GM21576 (cell line): Measurements from ENCODE around the gene TICRR.
"Not testable (repeated sequence)": the region's sequence is repeated elsewhere in the genome, so short reads cannot be mapped to it uniquely, and the experiment has no call there.

Experiments
- ATAC-seq: cut with Tn5 transposase; IDR thresholded peaks from one replicate; pipeline ENCODE4 v1.9.1; 2021; ENCODE audit warnings: mild to moderate bottlenecking, moderate library complexity; ENCODE audit not compliant: unreplicated experiment

TICRR gene, protein sequence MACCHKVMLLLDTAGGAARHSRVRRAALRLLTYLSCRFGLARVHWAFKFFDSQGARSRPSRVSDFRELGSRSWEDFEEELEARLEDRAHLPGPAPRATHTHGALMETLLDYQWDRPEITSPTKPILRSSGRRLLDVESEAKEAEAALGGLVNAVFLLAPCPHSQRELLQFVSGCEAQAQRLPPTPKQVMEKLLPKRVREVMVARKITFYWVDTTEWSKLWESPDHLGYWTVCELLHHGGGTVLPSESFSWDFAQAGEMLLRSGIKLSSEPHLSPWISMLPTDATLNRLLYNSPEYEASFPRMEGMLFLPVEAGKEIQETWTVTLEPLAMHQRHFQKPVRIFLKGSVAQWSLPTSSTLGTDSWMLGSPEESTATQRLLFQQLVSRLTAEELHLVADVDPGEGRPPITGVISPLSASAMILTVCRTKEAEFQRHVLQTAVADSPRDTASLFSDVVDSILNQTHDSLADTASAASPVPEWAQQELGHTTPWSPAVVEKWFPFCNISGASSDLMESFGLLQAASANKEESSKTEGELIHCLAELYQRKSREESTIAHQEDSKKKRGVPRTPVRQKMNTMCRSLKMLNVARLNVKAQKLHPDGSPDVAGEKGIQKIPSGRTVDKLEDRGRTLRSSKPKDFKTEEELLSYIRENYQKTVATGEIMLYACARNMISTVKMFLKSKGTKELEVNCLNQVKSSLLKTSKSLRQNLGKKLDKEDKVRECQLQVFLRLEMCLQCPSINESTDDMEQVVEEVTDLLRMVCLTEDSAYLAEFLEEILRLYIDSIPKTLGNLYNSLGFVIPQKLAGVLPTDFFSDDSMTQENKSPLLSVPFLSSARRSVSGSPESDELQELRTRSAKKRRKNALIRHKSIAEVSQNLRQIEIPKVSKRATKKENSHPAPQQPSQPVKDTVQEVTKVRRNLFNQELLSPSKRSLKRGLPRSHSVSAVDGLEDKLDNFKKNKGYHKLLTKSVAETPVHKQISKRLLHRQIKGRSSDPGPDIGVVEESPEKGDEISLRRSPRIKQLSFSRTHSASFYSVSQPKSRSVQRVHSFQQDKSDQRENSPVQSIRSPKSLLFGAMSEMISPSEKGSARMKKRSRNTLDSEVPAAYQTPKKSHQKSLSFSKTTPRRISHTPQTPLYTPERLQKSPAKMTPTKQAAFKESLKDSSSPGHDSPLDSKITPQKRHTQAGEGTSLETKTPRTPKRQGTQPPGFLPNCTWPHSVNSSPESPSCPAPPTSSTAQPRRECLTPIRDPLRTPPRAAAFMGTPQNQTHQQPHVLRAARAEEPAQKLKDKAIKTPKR (N-terminal part only)

DNA sequence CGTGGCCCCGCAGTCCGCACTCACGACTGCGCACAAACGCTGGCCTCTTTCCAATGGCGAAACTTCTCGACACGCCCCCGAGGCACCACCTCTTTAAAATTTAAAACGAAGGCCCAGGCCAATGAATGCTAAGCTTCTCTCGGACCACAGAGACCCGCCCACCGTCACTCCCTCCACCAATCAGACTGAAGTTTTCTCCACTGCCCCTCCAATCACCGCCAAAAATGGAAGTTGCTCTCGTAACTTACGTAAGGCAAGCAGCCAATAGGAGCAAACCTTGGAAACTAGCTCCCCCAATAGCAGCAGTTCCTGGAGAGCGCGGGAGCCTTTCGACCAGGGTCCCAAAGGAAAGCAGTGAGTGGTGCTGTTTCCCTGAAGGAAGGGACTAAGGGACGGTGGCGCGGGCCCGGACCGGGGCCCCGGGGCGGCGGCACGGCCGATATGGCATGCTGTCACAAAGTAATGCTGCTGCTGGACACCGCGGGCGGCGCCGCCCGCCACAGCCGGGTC lies at the start of gene TICRR:
TICRR (plus strand) TSS at position 324 of the 510 bp plus-strand sequence; CDS start at position 442, 118 bp downstream.
- peak; percentile 96 for ATAC-seq

DNA sequence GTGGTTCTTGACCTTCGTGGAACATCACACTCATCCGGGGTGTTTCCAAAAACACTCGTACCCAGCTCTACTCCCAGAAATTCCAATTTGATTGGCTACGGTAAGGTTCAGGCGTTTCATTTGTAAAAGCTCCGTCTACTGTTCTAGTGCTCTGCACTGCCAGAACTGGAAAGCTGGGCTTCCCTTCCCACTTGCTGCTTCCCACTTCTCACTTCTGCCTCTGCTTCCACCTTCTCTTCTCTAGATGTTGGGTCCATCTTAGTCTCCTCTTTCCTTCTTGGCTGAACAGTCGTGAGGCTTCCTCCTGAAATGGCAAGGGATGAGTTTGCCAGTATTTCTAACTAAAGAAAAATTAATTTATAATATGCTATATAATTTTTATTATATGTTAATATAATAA lies 49.1 kb upstream of the TICRR start:
- no peak for ATAC-seq

DNA sequence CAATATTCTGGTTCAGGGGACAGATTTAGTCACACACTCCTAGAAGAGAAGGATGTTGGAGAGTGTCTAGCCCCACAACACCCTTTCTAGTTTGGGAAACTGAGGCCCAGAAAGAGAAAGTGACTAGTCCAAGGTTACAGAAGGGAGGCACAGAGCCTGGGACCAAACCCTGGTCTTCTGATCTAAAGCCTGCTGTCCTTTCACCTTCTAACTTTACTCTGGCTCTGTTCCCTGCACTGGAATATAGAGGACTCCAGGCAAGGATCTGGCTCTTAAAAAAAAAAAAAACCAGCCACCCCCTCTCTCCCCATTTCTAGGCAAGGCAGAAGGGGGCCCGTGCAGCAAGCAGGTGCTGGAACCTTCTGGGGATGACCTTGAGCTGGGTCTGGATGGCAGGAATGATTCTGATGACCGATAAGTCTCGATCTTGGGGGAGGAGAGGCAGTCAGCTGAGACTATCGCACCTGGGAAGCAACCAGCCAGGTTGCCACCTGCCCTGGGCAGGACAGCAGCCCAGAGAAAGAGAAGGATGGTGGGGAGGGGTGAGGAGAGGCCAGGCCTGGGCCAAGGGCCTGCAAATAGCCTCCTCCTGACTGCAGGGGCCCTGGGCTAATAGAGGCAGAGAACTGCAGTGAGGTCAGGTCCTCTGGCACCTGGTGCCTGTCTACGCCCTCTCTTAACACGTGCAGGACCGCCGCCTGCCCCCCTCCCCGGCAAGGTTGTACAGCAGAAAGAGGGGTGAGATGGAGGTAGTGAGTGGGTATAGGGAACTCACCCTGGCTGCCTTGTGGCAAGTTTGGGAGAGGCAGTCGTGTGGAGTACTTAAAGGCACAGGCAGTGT lies 48.4 kb upstream of the TICRR start:
- no peak for ATAC-seq

DNA sequence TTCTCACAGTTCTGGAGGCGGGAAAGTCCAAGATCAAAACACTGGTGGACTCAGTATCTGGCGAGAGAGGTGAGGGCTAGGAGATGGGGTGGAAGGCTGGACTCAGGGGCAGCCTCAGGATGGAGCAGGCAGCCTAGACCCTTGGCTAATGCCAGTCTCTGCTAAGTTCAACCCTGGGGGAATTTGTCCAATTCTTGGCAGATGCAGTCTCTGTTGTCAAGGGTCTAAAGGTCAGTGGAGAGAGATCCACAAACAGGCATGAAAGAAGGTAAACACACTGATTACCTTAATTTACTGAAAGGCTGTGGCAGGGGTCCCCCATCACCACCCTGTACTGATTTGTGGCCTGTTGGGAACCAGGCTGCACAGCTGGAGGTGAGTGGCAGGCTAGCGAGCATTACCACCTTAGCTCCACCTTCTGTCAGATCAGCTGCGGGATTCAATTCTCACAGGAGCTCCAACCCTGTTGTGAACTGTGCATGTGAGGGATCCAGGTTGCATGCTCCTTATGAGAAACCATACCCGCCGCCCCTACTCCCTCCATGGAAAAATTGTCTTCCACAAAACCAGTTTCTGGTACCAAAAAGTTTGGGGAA lies 46.4 kb upstream of the TICRR start:
- ATAC-seq, result no peak

DNA sequence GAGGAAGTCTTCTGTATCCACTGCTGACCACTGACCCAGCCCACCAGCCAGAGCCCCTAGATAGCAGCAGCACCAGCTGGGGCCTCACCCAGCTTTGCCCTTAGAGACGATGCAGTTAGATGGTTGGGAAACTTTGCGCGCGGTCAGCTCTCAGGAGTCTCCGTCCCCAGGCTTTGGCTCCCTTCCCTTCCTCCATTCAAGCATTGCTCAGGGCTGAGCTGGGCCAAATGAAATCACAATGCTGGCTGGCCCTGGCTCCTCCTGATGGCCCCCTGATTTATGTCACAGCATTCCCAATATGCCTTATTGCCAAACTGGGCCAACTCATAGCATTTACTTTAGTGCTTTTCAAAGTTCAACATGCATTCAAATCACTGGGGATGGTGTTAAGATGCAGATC lies 44.3 kb upstream of the TICRR start:
- no peak for ATAC-seq

DNA sequence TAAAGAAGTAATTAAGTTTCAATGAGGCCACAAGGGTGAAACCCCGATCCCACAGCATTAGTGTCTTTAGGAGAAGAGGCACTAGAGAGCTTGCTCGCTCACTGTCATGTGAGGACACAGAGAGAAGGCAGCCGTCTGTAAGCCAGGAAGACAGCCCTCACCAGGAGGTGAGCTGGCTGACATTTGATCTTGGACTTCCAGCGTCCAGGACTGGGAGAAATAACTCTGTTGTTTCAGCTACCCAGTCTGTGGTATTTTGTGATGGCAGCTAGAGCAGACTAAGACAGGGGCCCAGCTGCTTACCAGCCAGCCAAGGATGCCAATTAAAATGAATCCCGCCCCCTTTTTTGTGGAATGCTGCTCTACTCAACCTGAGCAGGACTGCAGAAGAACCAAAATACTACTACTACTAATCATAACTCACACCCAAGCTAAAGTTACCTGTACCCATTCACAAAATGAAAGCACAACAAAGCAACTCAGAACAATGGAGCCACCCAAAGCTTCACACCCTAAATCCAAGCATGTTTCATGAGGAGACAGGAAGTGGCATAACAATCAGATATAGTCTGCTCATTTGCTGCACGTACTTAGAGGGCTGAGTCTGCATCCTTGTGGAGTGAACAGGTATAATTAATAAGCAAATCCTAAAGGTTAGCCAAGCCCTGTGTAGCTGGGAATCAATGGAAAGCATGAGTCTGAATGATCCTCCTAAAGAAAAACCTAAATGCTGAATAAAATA lies 43.3 kb upstream of the TICRR start:
- no peak for ATAC-seq

DNA sequence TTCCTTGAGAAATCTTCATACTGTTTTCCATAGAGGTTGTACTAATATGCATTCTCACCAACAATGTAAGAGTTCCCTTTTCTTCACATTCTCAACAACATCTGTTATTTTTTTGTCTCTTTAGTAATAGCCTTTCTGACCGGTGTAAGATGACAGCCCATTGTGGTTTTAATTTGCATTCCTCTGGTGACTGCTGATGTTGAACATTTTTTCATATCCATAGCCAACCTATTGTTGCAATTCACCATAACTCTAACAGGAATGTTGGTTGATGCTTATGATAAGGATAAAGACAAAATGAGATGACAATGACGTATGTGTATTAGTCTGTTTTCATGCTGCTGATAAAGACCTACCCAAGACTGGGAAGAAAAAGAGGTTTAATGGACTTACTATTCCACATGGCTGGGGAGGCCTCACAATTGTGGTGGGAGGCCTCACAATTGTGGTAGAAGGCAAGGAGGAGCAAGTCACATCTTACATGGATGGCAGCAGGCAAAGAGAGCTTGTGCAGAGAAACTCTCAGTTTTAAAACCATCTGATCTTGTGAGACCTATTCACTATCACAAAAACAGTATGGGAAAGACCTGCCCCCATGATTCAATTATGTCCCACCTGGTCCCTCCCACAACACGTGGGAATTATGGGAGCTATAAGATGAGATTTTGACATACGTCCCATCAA lies 41.3 kb upstream of the TICRR start:
- ATAC-seq, result no peak

DNA sequence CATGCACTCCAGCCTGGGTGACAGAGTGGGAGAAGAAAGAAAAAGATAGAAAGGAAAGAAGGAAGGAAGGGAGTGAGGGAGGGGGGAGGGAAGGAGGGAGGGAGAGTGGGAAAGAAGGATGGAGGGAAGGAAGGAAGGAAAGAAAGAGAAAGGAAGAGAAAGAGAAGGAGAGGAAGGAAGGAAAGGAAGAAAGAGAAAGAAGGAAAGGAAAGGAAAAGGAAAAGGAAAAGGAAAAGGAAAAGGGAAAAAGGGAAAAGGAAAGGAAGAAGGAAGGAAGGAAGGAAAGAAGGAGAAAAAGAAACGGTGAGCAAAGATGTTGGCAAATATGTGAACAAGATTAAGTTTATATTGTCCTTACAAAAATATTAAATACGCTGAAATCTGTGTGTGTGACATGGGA lies 36.2 kb upstream of the TICRR start:
- no peak for ATAC-seq

DNA sequence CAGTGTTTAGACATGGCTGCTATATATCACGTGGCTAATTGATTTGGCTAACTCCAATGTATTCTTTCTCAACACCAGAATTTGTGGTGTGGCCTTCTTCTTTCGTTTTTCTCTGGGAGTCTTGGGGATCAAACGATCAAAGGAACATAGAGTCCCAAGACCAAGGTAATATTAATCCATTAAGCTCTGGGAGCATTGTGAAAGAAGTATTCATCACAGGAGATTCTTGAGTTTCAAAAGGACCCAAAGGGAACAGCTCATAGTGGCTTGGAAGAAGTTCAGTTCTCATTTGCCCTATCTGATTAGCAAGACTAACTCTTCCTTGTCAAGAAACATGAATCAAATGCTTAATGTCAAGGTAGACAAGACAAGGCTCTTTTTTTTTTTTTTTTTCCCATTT lies 32.9 kb upstream of the TICRR start:
- no peak for ATAC-seq

DNA sequence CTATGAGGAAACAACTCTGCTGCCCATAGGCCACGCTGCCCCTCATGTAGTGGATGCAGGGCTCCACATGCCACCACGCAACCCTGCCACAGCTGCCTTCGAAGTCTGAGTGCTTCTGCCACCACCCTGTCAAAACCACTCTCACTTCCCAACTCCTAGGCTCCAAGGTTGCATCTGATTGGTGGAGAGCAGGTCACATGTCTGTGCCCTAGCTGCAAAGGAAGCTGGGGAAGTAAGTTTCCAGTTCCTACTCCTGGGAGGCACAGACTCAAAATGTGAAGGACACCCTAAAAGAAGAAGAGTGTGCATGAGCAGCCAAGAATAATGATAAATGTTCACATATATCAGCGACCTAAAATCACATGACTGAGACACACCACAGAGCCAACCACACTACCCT lies 31.9 kb upstream of the TICRR start:
- no peak for ATAC-seq

DNA sequence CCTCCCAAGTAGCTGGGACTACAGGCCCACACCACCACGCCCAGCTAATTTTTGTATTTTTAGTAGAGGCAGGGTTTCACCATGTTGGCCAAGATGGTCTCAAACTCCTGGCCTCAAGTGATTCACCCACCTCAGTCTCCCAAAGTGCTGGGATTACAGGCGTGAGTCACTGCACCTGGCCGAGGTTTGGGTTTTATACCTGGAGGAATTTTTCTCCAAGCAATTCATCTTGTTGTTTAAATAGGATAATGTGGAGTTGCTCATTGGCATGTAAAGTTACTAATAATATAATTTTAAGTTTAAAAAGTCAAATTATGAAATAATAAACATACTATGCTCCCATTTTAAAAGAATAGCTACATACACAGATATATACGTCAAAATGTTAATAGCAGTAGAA lies 26.1 kb upstream of the TICRR start:
- ATAC-seq, result not testable (repeated sequence)

DNA sequence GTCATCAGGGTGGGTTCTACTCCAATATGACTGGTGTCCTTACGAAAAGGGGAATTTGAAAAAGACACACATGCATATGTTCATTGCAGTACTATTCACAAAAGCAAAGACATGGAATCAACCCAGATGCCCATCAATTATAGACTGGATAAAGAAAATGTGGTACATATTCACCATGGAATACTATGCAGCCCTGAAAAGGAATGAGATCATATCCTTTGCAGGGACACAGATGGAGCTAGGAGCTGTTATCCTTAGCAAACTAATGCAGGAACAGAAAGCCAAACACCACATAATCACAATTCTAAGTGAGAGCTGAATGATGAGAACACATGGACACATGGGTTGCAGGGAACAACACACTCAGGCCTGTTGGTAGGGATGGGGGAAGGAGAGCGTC lies 24.8 kb upstream of the TICRR start:
- ATAC-seq, result no peak

DNA sequence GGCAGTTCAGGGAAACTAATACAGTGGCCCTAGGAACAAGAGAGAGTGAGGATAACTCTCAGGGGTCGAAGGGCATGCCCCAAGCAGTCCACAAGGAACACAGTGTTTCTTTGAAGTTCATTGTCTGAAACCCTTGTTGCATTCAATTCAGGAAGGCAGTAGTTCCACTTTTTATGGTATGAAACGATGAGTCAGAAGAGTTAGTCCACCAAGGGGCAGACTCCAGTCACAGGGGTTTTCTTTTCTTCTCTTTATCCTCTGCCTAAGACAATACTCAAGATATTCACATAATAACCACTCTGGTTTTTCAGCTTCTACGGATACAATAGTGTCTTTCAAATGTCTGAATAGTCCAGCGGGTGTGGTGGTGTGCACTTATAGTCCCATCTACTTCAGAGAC lies 23.7 kb upstream of the TICRR start:
- ATAC-seq, result no peak

DNA sequence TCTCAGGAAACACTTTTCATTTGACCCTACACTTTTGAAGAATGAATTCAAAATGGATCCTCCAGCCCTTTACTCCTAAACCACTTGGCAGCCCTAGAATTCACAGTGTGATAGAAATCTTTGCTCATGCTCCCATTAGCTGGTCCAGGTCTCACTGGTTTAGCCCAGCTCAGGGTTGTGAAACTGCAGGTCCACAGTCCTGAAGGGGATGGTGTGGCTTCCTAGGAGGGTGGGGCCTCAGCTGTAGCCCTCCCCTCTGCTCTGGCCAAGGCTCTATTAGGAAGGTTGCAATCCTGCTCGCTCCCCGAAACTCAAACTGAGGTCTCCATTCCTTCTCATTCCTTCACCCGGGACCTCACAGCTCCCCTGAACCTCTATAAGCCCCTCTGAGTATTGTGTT lies 21.6 kb upstream of the TICRR start:
- ATAC-seq, result no peak

DNA sequence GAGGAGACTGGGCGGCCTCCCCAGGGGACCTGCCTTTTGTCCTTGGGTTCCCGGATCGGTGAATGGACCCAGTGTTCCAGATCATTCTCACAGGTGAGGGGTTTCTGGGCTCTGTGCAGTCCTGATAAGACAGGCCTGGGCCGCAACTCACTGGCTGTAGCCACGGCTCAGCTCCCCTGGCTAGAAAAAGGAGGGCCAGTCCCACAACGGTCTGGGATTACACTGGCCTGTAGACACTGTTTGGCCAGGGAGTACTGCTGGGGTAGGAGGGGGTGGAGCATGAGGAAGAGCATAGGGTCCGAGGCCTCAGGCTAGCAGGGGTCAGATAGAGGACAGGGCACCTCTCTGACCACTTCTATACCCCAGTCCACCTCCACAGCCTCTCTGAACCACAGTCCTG lies 21.0 kb upstream of the TICRR start:
- ATAC-seq, result no peak

DNA sequence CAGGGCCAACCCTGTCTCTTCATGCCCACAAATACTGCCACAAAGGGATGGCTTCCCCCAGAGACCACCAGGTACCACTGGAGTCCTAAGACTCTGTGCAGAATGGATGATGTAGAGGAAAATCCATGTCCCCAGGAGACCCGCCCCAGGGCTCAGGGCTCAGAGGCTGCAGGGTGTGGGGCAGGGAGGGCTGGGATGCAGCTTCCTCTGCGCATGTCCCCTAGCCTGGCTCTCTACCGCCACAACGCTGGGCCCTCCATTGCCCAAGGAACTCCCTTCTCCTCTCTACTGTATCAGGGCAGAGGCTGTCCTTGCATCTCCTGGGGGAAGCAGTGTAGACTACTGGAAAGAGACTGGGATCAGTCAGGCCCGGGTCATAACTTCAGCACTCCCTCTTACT lies 19.5 kb upstream of the TICRR start:
- no peak for ATAC-seq

DNA sequence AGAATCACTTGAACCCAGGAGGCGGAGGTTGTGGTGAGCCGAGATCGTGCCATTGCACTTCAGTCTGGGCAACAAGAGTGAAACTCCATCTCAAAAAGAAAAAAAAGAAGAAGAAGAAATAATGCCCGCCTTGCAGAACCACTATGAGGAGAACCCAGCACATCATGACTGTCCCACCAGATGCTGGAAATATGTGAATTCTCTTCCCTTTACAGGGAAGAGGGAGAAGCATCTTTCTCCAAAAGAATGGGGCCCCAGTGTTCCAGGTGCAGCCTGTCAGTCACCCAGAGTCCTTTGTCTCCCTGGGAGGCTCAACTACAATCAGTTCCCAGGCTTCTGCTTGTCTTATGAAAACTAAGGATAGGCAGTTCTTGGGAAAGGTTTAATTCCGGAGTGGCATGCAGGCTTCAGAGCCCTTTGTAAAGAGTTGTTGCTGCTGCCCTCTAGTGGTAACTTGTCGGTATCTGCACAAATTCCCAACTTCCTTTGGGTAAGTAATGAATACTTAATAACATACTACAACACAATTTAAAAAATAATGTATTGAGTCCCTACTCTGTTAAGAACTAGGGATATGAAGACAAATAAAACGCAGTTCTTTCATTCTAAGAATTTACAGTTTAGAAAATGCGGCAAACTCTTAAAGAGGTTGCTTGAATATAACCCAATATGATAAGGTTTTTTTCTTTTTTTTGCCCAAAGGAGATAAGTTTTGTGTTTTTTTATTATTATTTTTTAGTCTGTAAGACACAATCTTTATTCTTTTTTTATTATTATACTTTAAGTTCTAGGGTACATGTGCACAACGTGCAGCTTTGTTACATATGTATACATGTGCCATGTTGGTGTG lies 18.6 kb upstream of the TICRR start:
- ATAC-seq, result no peak
